CD4-positive, alpha-beta T cell treated with Interferon gamma for 1 hour (primary cell): Measurements from ENCODE around the gene LMBRD1.
"Not testable (repeated sequence)": the region's sequence is repeated elsewhere in the genome, so short reads cannot be mapped to it uniquely, and the experiment has no call there.

Experiments
- DNase-seq: peaks from one replicate; pipeline ENCODE4 v3.0.0-alpha.2; 2020

LMBRD1 gene

DNA sequence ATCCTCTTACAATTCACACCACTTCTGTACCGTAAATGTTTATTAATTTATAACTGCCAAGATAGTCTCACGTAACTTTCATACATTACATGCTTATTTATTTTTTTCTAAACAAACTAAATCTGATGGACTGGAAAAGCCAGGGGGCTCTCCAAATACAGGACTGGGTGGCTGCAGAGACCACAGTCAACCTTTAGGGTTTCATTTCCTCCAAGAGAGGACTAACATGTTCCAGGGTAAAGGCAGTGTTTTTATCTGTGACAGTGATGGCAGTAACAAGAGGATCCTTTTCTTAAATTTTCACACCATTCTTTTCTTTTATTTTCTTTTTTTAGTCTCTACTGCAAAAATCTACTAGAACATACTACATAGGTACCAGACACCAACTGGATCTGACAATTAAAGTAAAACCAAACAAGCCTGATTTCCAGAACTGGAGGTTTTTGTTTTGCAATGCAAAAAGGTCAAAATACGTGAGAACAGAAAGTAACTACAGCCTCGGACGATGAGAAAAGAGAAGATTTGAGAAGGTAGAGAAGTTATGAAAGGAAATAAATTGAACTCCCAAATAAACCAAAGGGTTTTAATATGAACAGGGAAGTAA lies 1.2 kb downstream of the LMBRD1 start:
- DNase-seq: no peak

DNA sequence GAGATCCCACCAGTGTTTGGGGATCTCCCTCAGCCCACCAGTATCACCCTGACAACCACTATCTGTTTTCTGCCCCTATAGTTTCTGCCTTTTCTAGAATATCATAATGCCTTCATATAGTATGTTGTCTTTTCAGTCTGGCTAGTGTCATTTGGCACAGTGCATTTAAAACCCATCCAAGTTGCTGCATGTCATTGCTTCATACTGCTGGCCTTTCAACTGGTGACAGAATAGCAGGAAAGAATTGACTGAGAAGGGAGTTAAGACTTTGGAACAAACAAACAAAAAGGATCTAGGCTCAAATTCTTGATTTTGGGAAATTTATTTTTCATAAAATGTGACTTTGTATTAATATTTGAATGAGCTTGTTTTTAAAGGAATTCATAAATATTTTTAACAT lies 4.5 kb downstream of the LMBRD1 start:
- no peak for DNase-seq

DNA sequence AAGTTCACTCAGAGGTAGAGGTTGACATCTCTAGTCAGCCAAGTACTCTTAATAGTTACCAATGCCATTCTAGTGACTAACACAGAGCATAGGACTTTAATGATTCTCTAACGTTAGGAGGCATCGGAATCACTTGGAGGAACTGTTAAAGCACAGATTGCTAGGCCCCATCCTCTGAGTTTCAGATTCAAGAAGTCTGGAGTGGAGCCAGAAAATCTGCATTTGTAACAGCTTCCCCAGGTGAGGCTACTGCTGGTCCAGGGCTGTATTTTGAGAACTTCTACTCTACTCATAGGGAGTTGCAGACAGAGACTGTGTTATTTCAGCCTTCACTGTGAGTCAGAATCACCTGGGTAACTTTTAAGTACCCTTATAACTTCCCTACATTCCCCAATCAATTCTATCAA lies 5.7 kb downstream of the LMBRD1 start:
- DNase-seq: no peak

DNA sequence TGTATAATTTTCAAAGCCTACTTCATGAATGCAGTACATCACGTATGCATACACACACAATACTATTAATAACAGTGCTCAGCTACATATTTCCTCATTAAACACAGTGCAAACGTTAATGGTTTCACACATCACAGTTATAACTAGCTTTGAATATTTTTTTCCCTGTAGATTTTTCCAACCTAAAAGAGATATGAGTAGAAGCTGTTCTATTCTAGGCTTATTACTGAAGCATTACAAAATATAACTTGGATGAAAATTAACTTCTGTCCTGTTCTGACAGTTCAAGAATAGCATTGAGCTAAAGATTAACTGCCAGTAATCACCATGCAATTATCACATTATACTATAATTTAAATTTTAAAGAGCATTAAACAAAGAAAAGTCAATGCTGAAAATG lies 6.2 kb downstream of the LMBRD1 start:
- DNase-seq: no peak

DNA sequence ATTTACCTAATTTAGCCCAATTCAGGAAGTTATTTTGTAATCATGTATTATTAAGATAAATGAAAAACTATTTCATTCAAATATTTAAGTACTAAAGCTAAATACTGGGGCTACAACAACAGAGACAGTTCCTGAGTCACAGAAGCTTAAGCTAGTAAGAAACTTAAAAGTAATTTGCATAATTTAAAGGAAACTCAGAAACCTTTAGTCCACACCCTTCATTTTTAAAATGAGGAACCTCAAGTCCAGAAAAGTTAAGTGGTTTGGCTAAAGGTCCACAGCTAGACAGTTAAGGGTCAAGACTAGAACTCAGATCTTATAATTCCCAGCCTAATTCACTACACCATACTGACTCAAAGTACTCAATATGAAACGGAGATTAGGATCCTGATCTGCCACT lies 7.2 kb downstream of the LMBRD1 start:
- DNase-seq: no peak

DNA sequence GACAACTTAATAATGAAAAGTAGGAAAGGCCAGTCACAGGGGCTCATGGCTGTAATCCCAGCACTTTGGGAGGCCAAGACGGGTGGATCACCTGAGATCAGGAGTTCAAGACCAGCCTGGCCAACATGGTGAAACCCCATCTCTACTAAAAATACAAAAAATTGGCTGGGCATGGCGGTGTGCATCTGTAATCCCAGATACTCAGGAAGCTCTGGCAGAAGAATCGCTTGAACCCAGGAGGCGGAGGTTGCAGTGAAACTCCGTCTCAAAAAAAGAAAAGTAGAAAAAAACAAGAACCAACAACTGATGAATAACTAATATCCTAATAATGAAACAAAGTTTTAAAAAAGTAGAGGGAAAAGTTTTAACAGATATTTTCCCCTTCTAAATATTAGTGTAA lies 9.4 kb downstream of the LMBRD1 start:
- not testable (repeated sequence) for DNase-seq

DNA sequence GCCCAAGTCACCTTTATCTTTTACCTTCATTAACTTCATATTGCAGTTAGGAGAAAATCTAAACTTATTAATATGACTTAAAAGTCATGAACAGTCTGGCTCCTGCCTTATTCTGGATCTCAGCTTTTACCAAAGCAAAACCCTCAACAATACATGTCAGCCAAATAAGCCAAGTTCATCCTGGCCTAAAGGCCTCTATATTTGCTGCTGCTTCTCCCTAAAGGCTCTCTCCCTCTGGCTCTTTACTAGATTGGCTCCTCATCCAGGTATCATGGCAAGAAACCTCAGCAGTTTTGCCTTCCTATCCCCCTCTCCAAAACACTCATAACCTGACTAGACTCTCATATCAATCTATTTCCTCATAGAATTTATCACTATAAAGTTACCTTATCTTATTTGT lies 11.1 kb downstream of the LMBRD1 start:
- DNase-seq: no peak

DNA sequence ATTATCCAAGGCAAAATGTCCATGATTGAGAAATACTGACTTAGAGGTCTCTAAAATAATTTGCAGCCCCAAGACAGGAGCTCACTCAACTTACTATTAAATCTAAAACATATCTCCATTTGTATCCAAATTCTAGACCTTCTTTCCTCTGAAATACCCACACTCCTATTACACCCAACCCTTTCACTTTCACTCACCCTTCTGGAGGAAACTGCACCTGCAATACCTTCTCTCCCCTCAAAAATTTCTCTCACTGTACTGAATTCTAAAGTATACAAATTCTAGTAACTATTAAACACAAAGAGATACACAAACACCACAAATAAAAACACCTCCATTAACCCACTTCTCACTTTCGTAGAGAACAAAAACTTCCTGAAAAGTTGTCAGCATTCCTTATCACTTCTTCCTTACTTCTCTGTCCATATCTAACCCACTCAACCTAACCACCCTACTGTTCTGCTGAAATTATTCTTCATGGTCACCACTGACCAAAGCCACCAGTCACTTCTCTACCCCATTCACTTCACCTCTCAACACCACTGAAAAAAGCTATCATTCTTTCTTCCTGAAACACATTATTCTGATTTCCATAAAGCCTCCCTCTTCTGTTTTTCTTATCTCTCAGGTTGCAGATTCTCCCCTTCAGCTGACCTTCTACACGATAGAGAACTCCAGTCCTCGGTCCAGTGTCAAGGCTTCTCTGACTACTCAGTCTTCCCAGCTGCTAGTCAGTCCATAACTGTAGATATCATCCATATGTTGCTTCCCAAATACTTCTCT lies 12.0 kb downstream of the LMBRD1 start:
- DNase-seq: no peak

DNA sequence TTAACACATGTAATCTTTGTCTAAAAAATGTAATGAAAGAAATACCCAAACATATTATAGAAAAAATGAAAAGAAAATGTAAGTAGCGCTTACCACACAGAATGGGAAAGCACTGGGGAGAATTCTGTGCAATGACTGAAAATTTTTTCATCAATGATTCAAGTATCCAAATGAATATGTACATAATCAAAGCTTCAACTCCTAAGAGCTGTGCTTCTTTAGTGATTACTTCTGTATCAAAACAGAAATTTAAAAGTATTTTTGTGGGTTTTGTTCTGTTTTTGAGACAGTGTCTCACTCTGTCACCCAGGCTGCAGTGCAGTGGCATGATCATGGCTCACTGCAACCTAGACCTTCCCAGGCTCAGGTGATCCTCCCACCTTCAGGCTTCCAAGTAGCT lies 13.7 kb downstream of the LMBRD1 start:
- no peak for DNase-seq

DNA sequence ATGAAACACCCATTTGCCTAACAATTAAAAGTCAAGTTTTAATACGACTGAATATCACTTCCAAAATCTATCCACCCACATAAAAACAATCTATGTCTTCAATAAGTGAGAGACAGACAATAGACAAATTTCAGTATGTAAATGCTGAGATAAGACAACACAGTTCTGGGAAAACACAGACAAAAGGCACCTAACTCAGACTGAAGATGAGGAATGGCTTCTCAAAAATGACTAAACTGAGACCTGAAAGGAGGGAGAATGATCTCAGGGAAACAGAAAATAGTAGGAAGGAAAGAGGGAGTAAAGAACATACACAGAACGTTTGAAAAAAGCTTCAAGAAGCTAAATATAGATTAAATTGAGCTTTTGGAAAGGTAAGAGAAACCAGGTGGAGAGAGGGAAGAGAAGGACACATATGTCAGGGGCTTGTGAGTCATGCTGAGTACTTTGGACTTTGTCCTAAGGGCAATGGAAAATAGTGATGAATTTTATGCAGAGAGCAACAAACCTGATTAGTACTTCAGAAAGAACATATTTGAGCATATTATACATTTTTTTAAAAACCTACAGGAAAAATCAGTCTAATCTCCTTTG lies 16.1 kb downstream of the LMBRD1 start:
- no peak for DNase-seq

DNA sequence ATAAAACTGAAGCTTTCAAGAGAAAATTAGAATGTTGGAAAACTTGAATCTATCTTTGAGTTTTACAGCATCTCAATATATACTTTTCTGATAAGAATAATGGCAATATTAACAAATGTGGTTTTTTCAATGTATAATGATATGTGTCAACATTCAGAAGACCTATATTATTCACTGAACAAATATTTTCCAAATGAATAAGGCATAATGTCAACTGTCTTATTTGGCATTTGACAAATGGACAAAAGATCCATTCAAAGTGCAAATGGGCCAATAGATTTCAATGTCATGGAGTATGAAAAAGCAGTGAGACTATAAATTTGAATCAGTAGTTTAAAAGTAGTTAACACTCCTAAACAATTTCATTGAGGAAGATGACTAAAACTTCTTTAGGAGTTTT lies 20.9 kb downstream of the LMBRD1 start:
- no peak for DNase-seq

DNA sequence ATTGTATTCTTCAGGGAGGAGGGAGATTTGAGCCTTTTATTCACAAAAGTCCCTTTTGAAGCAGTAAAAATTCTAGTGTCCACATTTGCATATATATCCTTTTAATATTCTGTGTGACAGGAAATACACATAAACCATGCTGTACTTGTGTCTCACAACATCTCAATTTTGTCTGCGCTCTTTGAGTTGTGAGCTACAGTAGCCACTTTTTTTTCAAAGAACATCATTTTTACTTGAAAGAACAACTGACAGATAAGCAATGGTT lies 21.3 kb downstream of the LMBRD1 start:
- no peak for DNase-seq

DNA sequence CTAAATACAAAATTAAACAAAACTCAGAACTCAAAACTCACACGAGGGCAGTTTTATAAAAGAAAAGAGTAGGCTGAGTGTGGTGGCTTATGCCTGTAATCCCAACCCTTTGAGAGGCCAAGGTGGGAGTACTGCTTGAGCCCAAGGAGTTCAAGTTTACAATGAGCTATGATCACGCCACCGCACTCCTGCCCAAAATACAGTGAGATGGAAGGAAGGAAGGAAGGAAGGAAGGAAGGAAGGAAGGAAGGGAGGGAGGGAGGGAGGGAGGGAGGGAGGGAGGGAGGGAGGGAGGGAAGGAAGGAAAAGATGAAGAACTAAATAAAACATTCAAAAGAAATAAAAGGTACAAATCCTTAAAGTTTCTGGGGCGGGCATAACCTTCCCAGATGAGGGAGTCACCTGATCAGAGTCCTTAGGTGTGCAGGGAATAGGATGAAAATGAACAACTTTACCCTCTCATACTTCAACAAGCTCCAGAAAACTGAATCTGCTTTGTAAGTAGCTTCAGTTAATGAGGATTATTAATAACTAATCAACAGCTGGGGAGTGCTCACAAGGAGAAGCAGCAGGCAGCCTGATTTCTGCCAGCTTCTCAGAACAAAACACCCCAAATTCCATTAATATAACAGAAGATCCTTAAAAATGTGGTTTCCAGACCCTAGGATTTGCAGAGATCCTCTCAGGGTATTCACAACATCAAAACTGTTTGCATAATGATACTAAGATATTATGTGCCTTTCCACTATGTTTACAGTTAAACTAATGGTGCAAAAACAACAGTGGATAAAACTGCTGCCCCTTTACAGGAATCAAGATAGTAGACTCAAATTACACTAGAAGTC lies 21.8 kb downstream of the LMBRD1 start:
- no peak for DNase-seq

DNA sequence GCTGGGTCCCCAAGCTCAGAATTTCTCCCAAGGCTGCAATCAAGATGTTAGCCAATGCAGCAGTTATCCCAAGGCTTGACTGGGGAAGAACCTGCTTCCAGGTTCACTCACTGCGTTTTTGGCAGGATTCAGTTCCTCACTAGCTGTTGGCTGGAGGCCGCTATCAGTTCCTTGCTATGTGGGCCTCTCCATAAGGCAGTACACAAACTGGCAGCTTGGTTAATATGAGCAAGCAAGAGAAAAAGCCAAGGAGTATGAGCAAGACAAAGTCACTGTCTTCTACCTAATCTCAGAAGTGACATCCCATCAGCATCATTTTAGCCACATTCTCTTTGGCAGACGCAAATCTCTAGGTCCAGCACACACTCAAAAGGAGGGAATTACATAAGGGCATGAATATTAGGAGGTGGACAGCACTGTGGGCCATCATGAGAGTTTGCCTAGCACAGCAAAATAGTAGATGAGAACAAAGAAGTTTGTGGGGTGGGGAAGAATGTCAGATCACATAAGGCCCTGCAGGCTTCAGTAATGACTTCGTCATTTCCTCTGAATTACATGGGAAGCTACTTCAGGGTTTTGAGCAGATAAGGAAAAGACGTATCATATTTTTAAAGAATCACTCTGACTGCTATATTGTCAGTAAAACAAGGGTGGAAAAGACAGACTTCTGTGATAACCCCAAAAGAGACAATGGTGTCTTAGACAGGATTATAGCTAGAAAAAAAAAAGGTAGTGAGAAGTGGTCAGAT lies 25.5 kb downstream of the LMBRD1 start:
- DNase-seq: no peak

DNA sequence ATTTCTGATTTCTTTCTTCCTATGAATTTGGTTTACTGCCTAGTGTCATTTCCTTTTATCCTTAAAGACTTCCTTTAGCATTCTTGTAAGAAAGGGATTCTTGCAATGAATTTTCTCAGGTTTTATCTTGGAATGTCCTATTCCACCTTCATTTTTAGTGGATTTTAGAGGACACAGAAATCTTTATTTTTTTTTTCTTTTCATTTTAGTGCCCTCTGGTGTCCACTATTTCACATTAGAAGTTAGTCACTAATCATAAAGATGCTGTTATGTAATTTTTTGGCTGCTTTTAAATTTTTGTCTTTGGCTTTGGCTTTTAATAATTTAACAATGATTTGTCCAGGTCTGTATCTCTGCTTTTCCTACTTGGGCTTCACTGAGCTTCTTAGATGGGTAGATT lies 28.1 kb downstream of the LMBRD1 start:
- DNase-seq: no peak

DNA sequence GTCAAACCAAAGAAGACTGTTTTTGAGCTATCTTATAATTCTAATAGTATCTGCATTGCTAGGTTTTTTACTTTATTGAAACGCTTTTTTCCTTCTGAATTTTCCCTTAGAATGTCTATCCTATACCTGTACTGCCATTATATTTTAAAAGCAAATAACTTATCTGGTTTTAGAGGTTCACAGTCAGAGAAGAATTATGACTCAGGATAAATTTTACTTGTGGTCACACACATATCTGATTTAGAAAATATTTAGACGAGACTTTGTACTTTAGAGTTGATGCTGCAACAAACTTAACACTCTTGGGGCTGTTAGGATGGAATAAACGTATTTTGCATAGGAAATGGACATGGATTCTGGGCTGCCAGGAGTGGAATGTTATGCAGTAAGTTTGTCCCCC lies 33.0 kb downstream of the LMBRD1 start:
- DNase-seq: no peak

DNA sequence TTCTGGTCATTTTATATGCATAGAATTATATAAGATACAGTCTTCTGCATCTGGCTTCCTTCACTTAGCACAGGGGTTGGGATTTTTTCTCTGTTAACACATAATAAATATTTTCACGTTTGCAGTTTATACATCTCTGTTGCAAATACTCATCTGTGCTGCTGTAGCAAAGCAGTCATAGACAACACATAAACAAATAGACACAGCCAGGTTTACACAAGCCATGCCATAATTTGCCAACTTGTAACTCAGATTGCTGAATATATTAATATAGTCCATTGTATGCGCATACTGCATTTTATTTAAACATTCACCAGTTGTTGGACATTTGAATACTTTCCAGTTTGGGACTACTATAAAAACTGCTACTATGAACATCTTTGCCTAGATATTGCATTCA lies 35.0 kb downstream of the LMBRD1 start:
- DNase-seq: no peak

DNA sequence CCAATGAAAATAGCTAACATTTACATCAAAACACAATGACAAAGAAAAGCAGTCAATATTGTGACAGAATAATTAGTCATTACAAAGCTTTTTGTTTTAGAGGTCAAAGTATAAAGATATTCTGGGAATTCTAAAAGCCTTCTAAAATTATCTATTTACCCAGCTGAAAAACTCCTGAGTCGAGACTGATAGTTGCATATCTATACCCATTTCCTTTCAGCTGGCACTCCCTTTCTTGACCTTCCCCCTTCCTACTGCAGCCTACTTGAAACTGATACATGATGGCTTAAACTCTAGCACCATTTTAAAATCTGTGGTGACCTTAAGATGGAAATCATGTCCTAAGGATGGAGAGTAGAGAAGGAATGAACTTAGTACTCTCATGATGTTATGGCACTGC lies 38.6 kb downstream of the LMBRD1 start:
- DNase-seq: no peak

DNA sequence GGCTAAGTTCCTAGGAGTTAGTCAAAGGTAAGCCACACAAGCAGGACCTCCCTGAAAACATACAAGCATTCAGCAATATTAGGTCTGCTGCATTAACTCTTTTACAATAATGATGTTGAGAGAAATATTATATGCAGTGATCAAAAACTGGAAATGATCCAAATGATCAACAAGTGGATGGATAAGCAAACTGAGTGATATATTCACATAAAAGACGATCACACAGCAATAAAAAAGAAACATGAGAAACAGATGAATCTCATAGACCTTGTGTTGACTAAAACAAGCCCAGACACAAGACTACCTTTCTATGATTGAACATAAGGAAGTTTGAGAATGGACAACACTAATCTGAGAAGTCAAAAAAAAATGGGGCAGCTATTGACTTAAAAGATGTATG lies 39.9 kb downstream of the LMBRD1 start:
- DNase-seq: no peak

DNA sequence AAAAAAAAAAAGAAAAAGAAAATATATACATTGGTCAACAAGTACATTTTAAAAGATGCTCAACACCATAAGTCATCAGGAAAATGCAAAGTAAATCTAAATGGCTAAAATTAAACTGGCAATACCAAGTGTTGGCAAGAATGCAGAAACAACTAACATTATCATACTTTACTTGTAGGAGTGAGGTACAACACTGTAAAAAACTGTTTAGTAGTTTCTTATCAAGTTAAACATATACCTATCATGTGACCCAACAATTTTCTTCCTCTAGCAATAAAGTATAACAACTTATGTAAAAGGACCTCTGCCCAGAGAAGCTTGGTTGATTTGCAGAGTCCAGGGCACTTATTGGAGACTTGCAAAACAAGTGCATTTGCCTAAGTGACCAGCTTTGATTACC lies 40.4 kb downstream of the LMBRD1 start:
- DNase-seq: no peak

DNA sequence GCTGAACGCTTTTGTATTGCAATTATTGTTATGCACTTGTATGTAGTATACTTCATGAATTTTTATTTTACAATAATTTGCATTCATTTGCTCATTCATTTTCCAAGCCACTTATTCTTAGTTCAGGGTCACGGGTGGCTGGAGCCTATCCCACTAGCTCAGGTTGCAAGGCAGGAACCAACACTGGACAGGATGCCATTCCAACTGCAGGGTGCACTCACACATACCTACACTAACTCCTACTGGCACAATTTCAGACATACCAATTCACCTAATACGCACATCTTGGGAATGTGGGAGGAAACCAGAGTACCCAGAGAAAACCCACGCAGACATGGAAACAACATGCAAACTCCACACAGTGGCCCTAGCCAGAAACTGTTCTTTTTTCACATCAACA lies 61.8 kb downstream of the LMBRD1 start:
- DNase-seq: no peak

DNA sequence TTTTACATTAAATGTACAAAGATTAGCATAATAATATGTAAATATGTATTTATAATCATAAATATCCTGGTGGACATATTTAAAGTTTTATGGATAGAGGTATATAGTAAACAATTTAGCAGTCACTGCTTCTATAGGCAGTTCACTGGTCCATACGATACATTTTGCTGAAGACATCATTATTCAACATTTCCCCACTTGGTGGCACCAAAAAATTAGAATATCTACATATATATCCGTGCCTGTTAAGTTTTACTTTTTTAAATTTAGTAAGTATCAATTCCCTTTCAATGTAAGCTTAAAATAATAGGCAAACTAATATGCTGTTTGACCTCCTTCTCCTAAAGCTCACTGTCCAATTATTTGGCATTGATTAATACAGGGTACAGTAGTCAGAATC lies 64.2 kb downstream of the LMBRD1 start:
- DNase-seq: no peak

DNA sequence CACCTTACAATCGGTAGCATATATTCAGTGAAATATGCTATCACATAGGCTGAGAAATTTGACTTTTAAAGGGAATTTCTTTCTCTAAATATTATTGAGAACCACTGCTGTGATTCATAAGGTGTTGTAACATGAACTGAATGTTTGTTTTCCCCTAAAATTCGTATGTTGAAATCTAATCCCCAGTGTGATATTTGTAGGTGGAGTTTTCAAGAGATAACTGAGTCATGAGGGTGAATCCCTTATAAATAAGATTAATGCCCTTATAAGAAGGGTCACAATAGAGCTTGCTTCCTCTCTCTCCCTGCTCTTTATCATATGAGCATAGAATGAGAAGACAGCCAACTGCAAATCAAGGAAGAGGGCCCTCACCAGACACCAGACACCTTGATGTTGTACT lies 64.8 kb downstream of the LMBRD1 start:
- no peak for DNase-seq
